OCI-LY3 (cell line): ENCODE results near the gene ITPKB.

Experiments used
- H2AFZ ChIP-seq: fragments of 200-600, 300-600 bp; shearing (Covaris generic); 2 replicates; pipeline ENCODE4 v1.6.0; 2014; ENCODE audit warnings: antibody characterized with exemption, low read depth, low read length
- H3K27ac ChIP-seq: fragments of 200-600, 300-600 bp; sonication (generic); 2 replicates; pipeline ENCODE4 v1.5.1; 2014; ENCODE audit warnings: mild to moderate bottlenecking, low read length, moderate library complexity, mixed read lengths
- H3K27me3 ChIP-seq: fragments of 200-600, 300-600 bp; sonication (generic); 2 replicates; pipeline ENCODE4 v1.6.1; 2014; ENCODE audit warnings: low read depth, low read length, mixed read lengths
- H3K36me3 ChIP-seq: fragments of 200-600, 300-600 bp; sonication (generic); replicated peaks from 2 replicates; pipeline ENCODE3; 2014; ENCODE audit warnings: low read depth, low read length, mixed read lengths
- H3K4me1 ChIP-seq: fragments of 300-600, 200-600 bp; sonication (generic); 2 replicates; pipeline ENCODE4 v1.6.1; 2014; ENCODE audit warnings: low read length, mixed read lengths
- H3K4me2 ChIP-seq: fragments of 200-600, 300-600 bp; sonication (generic); 2 replicates; pipeline ENCODE4 v1.6.1; 2014; ENCODE audit warnings: low read length, mixed read lengths
- H3K4me3 ChIP-seq: fragments of 300-600, 200-600 bp; sonication (generic); 2 replicates; pipeline ENCODE4 v1.5.1; 2014; ENCODE audit warnings: antibody characterized with exemption, mild to moderate bottlenecking, low read length, moderate library complexity
- H3K79me2 ChIP-seq: fragments of 300-600, 200-600 bp; shearing (Covaris generic); 2 replicates; pipeline ENCODE4 v1.6.1; 2014; ENCODE audit warnings: mild to moderate bottlenecking, low read length, mixed read lengths
- H3K9ac ChIP-seq: fragments of 300-600, 200-600 bp; shearing (Covaris generic); 2 replicates; pipeline ENCODE4 v1.6.0; 2014; ENCODE audit warnings: mild to moderate bottlenecking, low read length, moderate library complexity
- H3K9me3 ChIP-seq: fragments of 200-600, 300-600 bp; shearing (Covaris generic); 2 replicates; pipeline ENCODE4 v1.6.1; 2014; ENCODE audit warnings: low read length, mixed read lengths; ENCODE audit not compliant: insufficient read depth
- H4K20me1 ChIP-seq: fragments of 200-600, 300-600 bp; sonication (generic); 2 replicates; pipeline ENCODE4 v1.6.1; 2016; ENCODE audit warnings: low read length, mixed read lengths; ENCODE audit not compliant: insufficient read depth
- CTCF ChIP-seq: fragments of 200-600, 300-600 bp; sonication (generic); IDR thresholded peaks from 2 replicates; pipeline ENCODE4 v1.5.1; 2014; ENCODE audit warnings: antibody characterized with exemption, low read length, low read depth
- EZH2phosphoT487 ChIP-seq: fragments of 200-600 bp; shearing (Covaris generic); IDR thresholded peaks from 2 replicates; pipeline ENCODE4 v1.6.1; 2018; ENCODE audit warnings: antibody characterized with exemption, mixed run types, low read depth

Gene ITPKB

DNA sequence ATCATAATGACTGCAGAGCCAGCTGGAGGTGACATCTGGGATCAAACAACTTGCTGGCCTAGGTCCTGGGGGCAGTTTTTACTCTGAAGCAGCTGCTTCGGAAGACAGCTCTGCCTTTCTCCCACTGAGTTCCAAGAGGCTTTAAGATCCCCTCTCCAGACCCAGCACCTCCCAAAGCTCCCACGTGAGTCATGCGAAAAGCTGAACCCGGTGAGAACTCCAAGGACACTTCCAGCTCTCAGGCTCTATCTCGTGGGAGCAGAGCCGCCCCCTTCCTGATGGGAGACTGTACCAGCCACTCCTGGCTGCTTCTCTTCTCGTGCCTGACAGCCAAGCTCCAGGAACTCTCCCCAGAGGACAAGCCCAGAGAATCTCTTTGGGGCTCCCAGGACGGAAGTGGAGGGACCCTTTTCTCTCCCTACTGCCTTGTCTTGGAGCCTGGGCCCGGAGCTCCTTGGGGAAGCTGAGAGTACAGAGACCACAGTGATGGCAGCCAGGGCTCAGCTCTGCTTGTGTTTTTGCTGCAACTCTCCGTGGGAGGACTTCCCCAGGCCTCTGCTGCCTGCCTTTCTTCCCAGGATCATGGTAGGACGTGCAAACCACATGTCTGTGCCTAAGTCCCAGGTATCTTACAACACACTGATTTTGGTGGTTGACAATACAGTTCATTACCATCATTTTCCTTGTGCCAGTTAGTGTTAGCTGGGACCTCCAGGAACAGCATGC, 149.9 kb downstream of the ITPKB start:
- H3K4me1 ChIP-seq = no peaks in the 10 kb centered on the region
- H3K4me3 ChIP-seq = no peak overlapping the region
- no peak overlapping the region for H3K27ac ChIP-seq
- H3K79me2 ChIP-seq = no peaks in the 10 kb centered on the region
- H4K20me1 ChIP-seq = no peaks in the 10 kb centered on the region
- TF ChIP-seq CTCF (no peak), EZH2phosphoT487 (no peak)
- no peak overlapping the region for H2AFZ ChIP-seq
- no peak overlapping the region for H3K4me2 ChIP-seq
- no peaks in the 10 kb centered on the region for H3K9me3 ChIP-seq
- H3K9ac ChIP-seq = no peak overlapping the region
- no peaks in the 10 kb centered on the region for H3K36me3 ChIP-seq
- no peaks in the 10 kb centered on the region for H3K27me3 ChIP-seq

- Histone ChIP-seq H3K27me3 (no peaks in the 10 kb centered on the region), H3K27ac (no peak overlapping the region), H3K36me3 (no peaks in the 10 kb centered on the region), H3K9ac (no peak overlapping the region), H3K4me2 (no peak overlapping the region), H3K4me3 (no peak overlapping the region), H3K4me1 (no peaks in the 10 kb centered on the region), H3K9me3 (no peaks in the 10 kb centered on the region), H4K20me1 (no peaks in the 10 kb centered on the region), H2AFZ (no peak overlapping the region), H3K79me2 (no peaks in the 10 kb centered on the region)
- TF ChIP-seq CTCF (no peak), EZH2phosphoT487 (no peak)
Measured at GRCh38 chr1:226588484-226588883, 150.6 kb downstream of the ITPKB start.

GRCh38 chr1:226586650-226587422, 152.2 kb downstream of the ITPKB start:
- no peaks in the 10 kb centered on the region for H3K36me3 ChIP-seq
- no peak overlapping the region for H3K9ac ChIP-seq
- H2AFZ ChIP-seq = no peak overlapping the region
- no peak overlapping the region for H3K27ac ChIP-seq
- H3K9me3 ChIP-seq = no peaks in the 10 kb centered on the region
- TF ChIP-seq CTCF = no peak
- no peak for TF ChIP-seq EZH2phosphoT487
- no peak overlapping the region for H3K4me2 ChIP-seq
- H3K4me1 ChIP-seq = no peaks in the 10 kb centered on the region
- H3K4me3 ChIP-seq = no peak overlapping the region
- no peaks in the 10 kb centered on the region for H3K27me3 ChIP-seq
- no peaks in the 10 kb centered on the region for H4K20me1 ChIP-seq
- no peaks in the 10 kb centered on the region for H3K79me2 ChIP-seq

GRCh38 chr1:226586116-226586515, 153.0 kb downstream of the ITPKB start:
- no peak overlapping the region for H3K4me3 ChIP-seq
- TF ChIP-seq EZH2phosphoT487 (no peak), CTCF (no peak)
- no peaks in the 10 kb centered on the region for H3K9me3 ChIP-seq
- no peak overlapping the region for H3K27ac ChIP-seq
- no peak overlapping the region for H2AFZ ChIP-seq
- no peaks in the 10 kb centered on the region for H3K79me2 ChIP-seq
- no peaks in the 10 kb centered on the region for H4K20me1 ChIP-seq
- no peaks in the 10 kb centered on the region for H3K27me3 ChIP-seq
- no peak overlapping the region for H3K9ac ChIP-seq
- no peaks in the 10 kb centered on the region for H3K4me1 ChIP-seq
- H3K36me3 ChIP-seq = no peaks in the 10 kb centered on the region
- H3K4me2 ChIP-seq = no peak overlapping the region
